Epithelial cell of esophagus (primary cell): ENCODE measurements around the gene ADARB2.

ENCODE experiments used
- DNase-seq: peaks from one replicate; pipeline ENCODE4 v3.0.0; 2010; ENCODE audit warnings: low read depth
- H3K4me3 ChIP-seq: 2 replicates; pipeline ENCODE4 v1.5.1; 2011; ENCODE audit warnings: mild to moderate bottlenecking, low read length, control low read depth
- CTCF ChIP-seq: IDR thresholded peaks from 2 replicates; pipeline ENCODE4 v1.5.1; 2011; ENCODE audit warnings: low read depth, mild to moderate bottlenecking, low read length, control low read depth, inconsistent platforms; ENCODE audit not compliant: insufficient read depth; ENCODE audit errors: missing control alignments

The ADARB2 gene

GRCh38 chr10:1297566-1298301 is 439.6 kb downstream of the ADARB2 start:
- no peak for DNase-seq
- no peak for TF ChIP-seq CTCF
- no peak overlapping the region for H3K4me3 ChIP-seq

- no peak for DNase-seq
Observed at GRCh38 chr10:1295756-1296480, 441.4 kb downstream of the ADARB2 start.

GRCh38 chr10:1294748-1295147 is 442.6 kb downstream of the ADARB2 start:
- no peak for DNase-seq
- no peak overlapping the region for H3K4me3 ChIP-seq
- no peak for TF ChIP-seq CTCF

More at GRCh38 chr10:1295756-1296480, 441.4 kb downstream of the ADARB2 start:
- no peak for TF ChIP-seq CTCF
- no peak overlapping the region for H3K4me3 ChIP-seq

- DNase-seq = no peak
- TF ChIP-seq CTCF = no peak
- H3K4me3 ChIP-seq = no peak overlapping the region
Observed at GRCh38 chr10:1293636-1294435, 443.5 kb downstream of the ADARB2 start.

GRCh38 chr10:1293157-1293556 is 444.2 kb downstream of the ADARB2 start:
- no peak overlapping the region for H3K4me3 ChIP-seq
- DNase-seq = no peak
- TF ChIP-seq CTCF = no peak

- no peak for DNase-seq
Observed at GRCh38 chr10:1292611-1293031, 444.7 kb downstream of the ADARB2 start.

More at GRCh38 chr10:1292611-1293031, 444.7 kb downstream of the ADARB2 start:
- no peak for TF ChIP-seq CTCF
- no peak overlapping the region for H3K4me3 ChIP-seq
